ENCODE data around the gene CBL.

CBL gene

GRCh38 chr11:119336744-119337469 lies 130.8 kb downstream of the CBL start:
- no peak for DNase-seq (ENCODE audit: low read depth)
- peak overlapping the region; percentile 15 for H3K4me3 ChIP-seq (ENCODE audit: low read length)

GRCh38 chr11:119337581-119338317 lies 131.6 kb downstream of the CBL start:
- DNase-seq (ENCODE audit: low read depth), result peak; percentile 43
- Histone ChIP-seq H3K27me3 (replicated peaks; ENCODE audit: control insufficient read depth, insufficient read depth, low read length) (peaks cover 5% of the 10 kb centered on the region), H3K9me3 (ENCODE audit: control insufficient read depth, low read length) (no peaks in the 10 kb centered on the region), H3K4me1 (ENCODE audit: control insufficient read depth, insufficient read depth, low read length) (peaks cover 51% of the 10 kb centered on the region), H3K36me3 (ENCODE audit: control insufficient read depth, insufficient read depth, low read length, severe bottlenecking) (no peaks in the 10 kb centered on the region), H3K4me3 (ENCODE audit: low read length) (peak overlapping the region; percentile 84), H3K9ac (ENCODE audit: low read length) (peak overlapping the region; percentile 91)

More at GRCh38 chr11:119336744-119337469, 130.8 kb downstream of the CBL start:
- peaks cover 3% of the 10 kb centered on the region for H3K27me3 ChIP-seq (replicated peaks; ENCODE audit: control insufficient read depth, insufficient read depth, low read length)
- peaks cover 51% of the 10 kb centered on the region for H3K4me1 ChIP-seq (ENCODE audit: control insufficient read depth, insufficient read depth, low read length)
- peak overlapping the region; percentile 91 for H3K9ac ChIP-seq (ENCODE audit: low read length)
- H3K9me3 ChIP-seq (ENCODE audit: control insufficient read depth, low read length), result no peaks in the 10 kb centered on the region
- no peaks in the 10 kb centered on the region for H3K36me3 ChIP-seq (ENCODE audit: control insufficient read depth, insufficient read depth, low read length, severe bottlenecking)

GRCh38 chr11:119338318-119338890 lies 132.3 kb downstream of the CBL start:
- H3K9ac ChIP-seq (ENCODE audit: low read length), result peak overlapping the region; percentile 91
- H3K9me3 ChIP-seq (ENCODE audit: control insufficient read depth, low read length), result no peaks in the 10 kb centered on the region
- peak overlapping the region; percentile 84 for H3K4me3 ChIP-seq (ENCODE audit: low read length)
- peaks cover 51% of the 10 kb centered on the region for H3K4me1 ChIP-seq (ENCODE audit: control insufficient read depth, insufficient read depth, low read length)
- no peaks in the 10 kb centered on the region for H3K36me3 ChIP-seq (ENCODE audit: control insufficient read depth, insufficient read depth, low read length, severe bottlenecking)
- peak; percentile 93 for DNase-seq (ENCODE audit: low read depth)
- peaks cover 5% of the 10 kb centered on the region for H3K27me3 ChIP-seq (replicated peaks; ENCODE audit: control insufficient read depth, insufficient read depth, low read length)

- DNase-seq (ENCODE audit: low read depth), result peak; percentile 12
- H3K27me3 ChIP-seq (replicated peaks; ENCODE audit: control insufficient read depth, insufficient read depth, low read length), result peaks cover 5% of the 10 kb centered on the region
- peak overlapping the region; percentile 84 for H3K4me3 ChIP-seq (ENCODE audit: low read length)
- peaks cover 50% of the 10 kb centered on the region for H3K4me1 ChIP-seq (ENCODE audit: control insufficient read depth, insufficient read depth, low read length)
- no peaks in the 10 kb centered on the region for H3K9me3 ChIP-seq (ENCODE audit: control insufficient read depth, low read length)
- H3K36me3 ChIP-seq (ENCODE audit: control insufficient read depth, insufficient read depth, low read length, severe bottlenecking), result no peaks in the 10 kb centered on the region
- peak overlapping the region; percentile 91 for H3K9ac ChIP-seq (ENCODE audit: low read length)
Observed at GRCh38 chr11:119338965-119339588, 132.9 kb downstream of the CBL start.

- Histone ChIP-seq H3K4me3 (ENCODE audit: low read length) (peak overlapping the region; percentile 84), H3K9me3 (ENCODE audit: control insufficient read depth, low read length) (no peaks in the 10 kb centered on the region), H3K36me3 (ENCODE audit: control insufficient read depth, insufficient read depth, low read length, severe bottlenecking) (no peaks in the 10 kb centered on the region), H3K27me3 (replicated peaks; ENCODE audit: control insufficient read depth, insufficient read depth, low read length) (peaks cover 5% of the 10 kb centered on the region), H3K4me1 (ENCODE audit: control insufficient read depth, insufficient read depth, low read length) (peaks cover 52% of the 10 kb centered on the region), H3K9ac (ENCODE audit: low read length) (peak overlapping the region; percentile 91)
- DNase-seq (ENCODE audit: low read depth), result peak; percentile 91
Observed at GRCh38 chr11:119339589-119340334, 133.6 kb downstream of the CBL start.

GRCh38 chr11:119340335-119341221 lies 134.4 kb downstream of the CBL start, which contains the start of gene C1QTNF5:
TSS of gene C1QTNF5 (minus strand) at chr11:119340883. CDS start at chr11:119340397, 486 bp downstream.
- peak within 1 kb of the TSS; percentile 91 for H3K9ac ChIP-seq (ENCODE audit: low read length)
- peaks cover 5% of the 10 kb centered on the region for H3K27me3 ChIP-seq (replicated peaks; ENCODE audit: control insufficient read depth, insufficient read depth, low read length)
- H3K9me3 ChIP-seq (ENCODE audit: control insufficient read depth, low read length), result no peaks in the 10 kb centered on the region
- peaks cover 43% of the 10 kb centered on the region for H3K4me1 ChIP-seq (ENCODE audit: control insufficient read depth, insufficient read depth, low read length)
- peak; percentile 55 for DNase-seq (ENCODE audit: low read depth)
- no peaks in the 10 kb centered on the region for H3K36me3 ChIP-seq (ENCODE audit: control insufficient read depth, insufficient read depth, low read length, severe bottlenecking)
- peak within 1 kb of the TSS; percentile 84 for H3K4me3 ChIP-seq (ENCODE audit: low read length)

GRCh38 chr11:119341222-119342022 lies 135.3 kb downstream of the CBL start:
- peak overlapping the region; percentile 91 for H3K9ac ChIP-seq (ENCODE audit: low read length)
- DNase-seq (ENCODE audit: low read depth), result no peak
- H3K9me3 ChIP-seq (ENCODE audit: control insufficient read depth, low read length), result no peaks in the 10 kb centered on the region
- peaks cover 36% of the 10 kb centered on the region for H3K4me1 ChIP-seq (ENCODE audit: control insufficient read depth, insufficient read depth, low read length)
- H3K4me3 ChIP-seq (ENCODE audit: low read length), result peak overlapping the region; percentile 84
- peaks cover 5% of the 10 kb centered on the region for H3K27me3 ChIP-seq (replicated peaks; ENCODE audit: control insufficient read depth, insufficient read depth, low read length)
- H3K36me3 ChIP-seq (ENCODE audit: control insufficient read depth, insufficient read depth, low read length, severe bottlenecking), result no peaks in the 10 kb centered on the region

GRCh38 chr11:119342023-119342300 lies 135.8 kb downstream of the CBL start:
- no peak for DNase-seq (ENCODE audit: low read depth)
- H3K4me3 ChIP-seq (ENCODE audit: low read length), result no peak overlapping the region
- H3K4me1 ChIP-seq (ENCODE audit: control insufficient read depth, insufficient read depth, low read length), result peaks cover 41% of the 10 kb centered on the region
- H3K9me3 ChIP-seq (ENCODE audit: control insufficient read depth, low read length), result no peaks in the 10 kb centered on the region
- H3K27me3 ChIP-seq (replicated peaks; ENCODE audit: control insufficient read depth, insufficient read depth, low read length), result peaks cover 5% of the 10 kb centered on the region
- H3K36me3 ChIP-seq (ENCODE audit: control insufficient read depth, insufficient read depth, low read length, severe bottlenecking), result no peaks in the 10 kb centered on the region
- H3K9ac ChIP-seq (ENCODE audit: low read length), result no peak overlapping the region

GRCh38 chr11:119342362-119343130 lies 136.4 kb downstream of the CBL start:
- Histone ChIP-seq H3K4me3 (ENCODE audit: low read length) (no peak overlapping the region), H3K4me1 (ENCODE audit: control insufficient read depth, insufficient read depth, low read length) (peaks cover 40% of the 10 kb centered on the region), H3K36me3 (ENCODE audit: control insufficient read depth, insufficient read depth, low read length, severe bottlenecking) (no peaks in the 10 kb centered on the region), H3K9ac (ENCODE audit: low read length) (no peak overlapping the region), H3K27me3 (replicated peaks; ENCODE audit: control insufficient read depth, insufficient read depth, low read length) (peaks cover 5% of the 10 kb centered on the region), H3K9me3 (ENCODE audit: control insufficient read depth, low read length) (no peaks in the 10 kb centered on the region)
- no peak for DNase-seq (ENCODE audit: low read depth)

All from adipocyte (in vitro differentiated cells).